ENCODE data around the gene FXN. TPM values are rescaled to one million over a fixed set of nuclear protein-coding genes. Genes with fewer than 3 reads are reported as not detected.

Gene FXN
- total and polyA plus RNA-seq, 2 donors (not counting 3 experiments of a cell fraction or from before 2014, with no cell fraction given), result 18.2 to 21.2 TPM

DNA sequence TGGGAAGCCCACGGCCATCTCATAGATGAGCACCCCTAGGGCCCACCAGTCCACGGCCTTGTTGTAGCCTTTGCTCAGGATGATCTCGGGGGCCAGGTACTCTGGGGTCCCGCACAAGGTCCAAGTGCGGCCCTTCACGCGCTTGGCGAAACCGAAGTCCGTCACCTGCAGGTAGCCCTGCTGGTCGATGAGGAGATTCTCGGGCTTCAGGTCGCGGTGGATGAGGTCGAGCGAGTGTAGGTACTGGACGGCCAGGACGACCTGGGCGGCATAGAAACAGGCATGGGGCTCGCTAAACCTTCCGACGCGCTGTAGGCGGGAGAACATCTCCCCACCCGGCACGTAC lies 22.2 kb upstream of the FXN start:
- Histone ChIP-seq H3K36me3 (ENCODE audit: control insufficient read depth in 2 of 2, extremely low read depth in 1 of 2, insufficient read depth in 2 of 2, low read length in 2 of 2) (no peaks in the 10 kb centered on the region), H4K20me1 (replicated peaks; ENCODE audit: control insufficient read depth, extremely low read depth, insufficient read depth, low read length) (no peaks in the 10 kb centered on the region), H3K4me3 (replicated peaks in 1 of 3; ENCODE audit: insufficient read depth in 1 of 3, low read depth in 1 of 3, low read length in 3 of 3) (no peak overlapping the region), H3K79me2 (ENCODE audit: control insufficient read depth, insufficient read depth, low read length) (no peaks in the 10 kb centered on the region), H3K9me3 (replicated peaks; ENCODE audit: control insufficient read depth, insufficient read depth, low read length) (no peaks in the 10 kb centered on the region), H3K4me2 (ENCODE audit: insufficient read depth, low read length) (no peak overlapping the region), H3K27me3 (ENCODE audit: control insufficient read depth in 2 of 2, insufficient read depth in 2 of 2, low read length in 2 of 2) (peaks cover 2 to 12% of the 10 kb centered on the region in 2 experiments), H3K9me1 (replicated peaks; ENCODE audit: control insufficient read depth, extremely low read depth, insufficient read depth, low read length) (no peaks in the 10 kb centered on the region), H3K4me1 (ENCODE audit: control insufficient read depth, extremely low read depth, insufficient read depth, low read length) (no peaks in the 10 kb centered on the region), H3K9ac (replicated peaks; ENCODE audit: extremely low read depth, insufficient read depth, low read length) (no peak overlapping the region), H2AFZ (ENCODE audit: low read depth, low read length) (no peak overlapping the region), H3K27ac (ENCODE audit: insufficient read depth, low read depth, low read length) (no peak overlapping the region)
- TF ChIP-seq POLR2AphosphoS5 (IDR thresholded peaks at IDR 0.05; ENCODE audit: insufficient read depth, low read depth, low read length), result no peak
- TF ChIP-seq FOS (IDR thresholded peaks at IDR 0.05; ENCODE audit: borderline replicate concordance, insufficient read depth, low read length), result no peak
- TF ChIP-seq POLR2A (IDR thresholded peaks at IDR 0.05; ENCODE audit: low read depth, low read length), result no peak
- no peak for TF ChIP-seq GATA2 (IDR thresholded peaks at IDR 0.05; ENCODE audit: insufficient read depth, insufficient read length, low read depth, low read length)
- no peak for TF ChIP-seq EZH2 (IDR thresholded peaks at IDR 0.05; ENCODE audit: borderline replicate concordance, low read depth, low read length, severe bottlenecking)
- TF ChIP-seq JUN (IDR thresholded peaks at IDR 0.05; ENCODE audit: borderline replicate concordance, insufficient read depth, insufficient read length, low read depth), result no peak
- TF ChIP-seq, protein P1, sequence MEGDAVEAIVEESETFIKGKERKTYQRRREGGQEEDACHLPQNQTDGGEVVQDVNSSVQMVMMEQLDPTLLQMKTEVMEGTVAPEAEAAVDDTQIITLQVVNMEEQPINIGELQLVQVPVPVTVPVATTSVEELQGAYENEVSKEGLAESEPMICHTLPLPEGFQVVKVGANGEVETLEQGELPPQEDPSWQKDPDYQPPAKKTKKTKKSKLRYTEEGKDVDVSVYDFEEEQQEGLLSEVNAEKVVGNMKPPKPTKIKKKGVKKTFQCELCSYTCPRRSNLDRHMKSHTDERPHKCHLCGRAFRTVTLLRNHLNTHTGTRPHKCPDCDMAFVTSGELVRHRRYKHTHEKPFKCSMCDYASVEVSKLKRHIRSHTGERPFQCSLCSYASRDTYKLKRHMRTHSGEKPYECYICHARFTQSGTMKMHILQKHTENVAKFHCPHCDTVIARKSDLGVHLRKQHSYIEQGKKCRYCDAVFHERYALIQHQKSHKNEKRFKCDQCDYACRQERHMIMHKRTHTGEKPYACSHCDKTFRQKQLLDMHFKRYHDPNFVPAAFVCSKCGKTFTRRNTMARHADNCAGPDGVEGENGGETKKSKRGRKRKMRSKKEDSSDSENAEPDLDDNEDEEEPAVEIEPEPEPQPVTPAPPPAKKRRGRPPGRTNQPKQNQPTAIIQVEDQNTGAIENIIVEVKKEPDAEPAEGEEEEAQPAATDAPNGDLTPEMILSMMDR (IDR thresholded peaks at IDR 0.05; ENCODE audit: extremely low read depth in 1 of 2, insufficient read depth in 1 of 2, low read depth in 1 of 2, low read length in 2 of 2), result no peak
- TF ChIP-seq, protein P2, sequence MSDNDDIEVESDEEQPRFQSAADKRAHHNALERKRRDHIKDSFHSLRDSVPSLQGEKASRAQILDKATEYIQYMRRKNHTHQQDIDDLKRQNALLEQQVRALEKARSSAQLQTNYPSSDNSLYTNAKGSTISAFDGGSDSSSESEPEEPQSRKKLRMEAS (IDR thresholded peaks at IDR 0.05; ENCODE audit: insufficient read depth, insufficient read length), result no peak
- TF ChIP-seq MYC (IDR thresholded peaks at IDR 0.05; ENCODE audit: low read depth, low read length), result no peak
- intact Hi-C loops (cut with micrococcal nuclease), result no loop called here
- dilution Hi-C loops (cut with MboI; ENCODE audit: extremely low pct_ligation_motif_present, low sequenced_read_pairs), result no loop called here
- DNase-seq (ENCODE audit: low read depth, low spot score) (no peak), FAIRE-seq (no peak)
- POLR2A ChIA-PET, result no interaction called here
- BruUV-seq (replicated peaks), result no TSS peak
- CTCF ChIA-PET, result no interaction called here
